K562 (cell line): ENCODE data around the gene RPS19. TPM values are rescaled to one million over a fixed set of nuclear protein-coding genes. Genes with fewer than 3 reads are reported as not detected.

ENCODE experiments used
- ATAC-seq: fragments of 200-7000 bp; cut with Tn5 transposase; 3 replicates; pipeline ENCODE4 v1.9.1; 2020; ENCODE audit warnings: moderate library complexity
- BruUV-seq: library from RNA; stranded (reverse); fragments of 400-500 nt; replicated peaks from 2 replicates; lab custom pipeline; 2021; lab: Mats Ljungman, UMichigan
- CTCF ChIA-PET: fragments of 300-600 bp; formaldehyde crosslinking; extraction: SDS; loops from one replicate; lab custom pipeline; 2021; ENCODE audit warnings: low intra/inter-chr PET ratio; lab: Yijun Ruan, JAX
- POLR2A ChIA-PET: fragments of 300-600, 350-650 bp; sonication (Branson Sonifier 250); formaldehyde crosslinking; extraction: SDS; loops from one replicate; lab custom pipeline; 2021; ENCODE audit warnings: antibody characterized with exemption, inconsistent platforms; lab: Yijun Ruan, JAX
- DNase-seq, 4 experiments: peaks; one replicate each; pipeline versions ENCODE4 v3.0.0 to v3.0.0-alpha.2; 2011 to 2018; ENCODE audit warnings: low spot score in 3 of 4, mixed read lengths in 3 of 4; ENCODE audit errors: extremely low read depth in 1 of 4
- FAIRE-seq: peaks from 2 replicates; lab custom pipeline; 2011; peaks lifted over from hg19 to GRCh38; lab: Jason Lieb, UNC
- H2AFZ ChIP-seq: 2 replicates; pipeline ENCODE4 v1.6.0; 2011; ENCODE audit warnings: low read depth, low read length, control low read depth, inconsistent platforms
- H3K27ac ChIP-seq: fragments of 200-600 bp; 3 replicates; pipeline ENCODE4 v1.8.0; 2011; ENCODE audit warnings: low read depth, mild to moderate bottlenecking, control low read depth, inconsistent platforms, low read length, moderate library complexity, mixed read lengths; ENCODE audit errors: extremely low read depth
- H3K27me3 ChIP-seq, 2 experiments: fragments of 300-600 bp in 1 of 2; 2 replicates in 1 of 2; 3 replicates in 1 of 2; pipeline versions ENCODE4 v1.6.0 to v1.8.0; 2011; ENCODE audit warnings: inconsistent platforms in 2 of 2, low read length in 2 of 2, mild to moderate bottlenecking in 1 of 2, mixed read lengths in 1 of 2, moderate library complexity in 1 of 2; ENCODE audit not compliant: control insufficient read depth in 2 of 2, insufficient read depth in 2 of 2
- H3K36me3 ChIP-seq: fragments of 300-600 bp; 3 replicates; pipeline ENCODE4 v1.8.0; 2011; ENCODE audit warnings: mild to moderate bottlenecking, low read length, inconsistent platforms; ENCODE audit not compliant: control insufficient read depth, insufficient read depth
- H3K4me1 ChIP-seq, 2 experiments: fragments of 200-600 bp in 1 of 2; replicated peaks in 1 of 2; 2 replicates in 1 of 2; 3 replicates in 1 of 2; pipeline versions ENCODE4 v1.5.1 to v1.8.0; 2011; ENCODE audit warnings: inconsistent platforms in 2 of 2, low read length in 2 of 2, mild to moderate bottlenecking in 1 of 2, mixed read lengths in 1 of 2, moderate library complexity in 1 of 2; ENCODE audit not compliant: control insufficient read depth in 2 of 2, insufficient read depth in 2 of 2
- H3K4me2 ChIP-seq: 2 replicates; pipeline ENCODE4 v1.6.1; 2011; ENCODE audit warnings: low read length, control low read depth, inconsistent platforms, mixed read lengths; ENCODE audit not compliant: insufficient read depth
- H3K4me3 ChIP-seq: fragments of 200-600 bp; sonication (generic), shearing (Covaris generic); 2 replicates; pipeline ENCODE4 v1.5.1; 2016; ENCODE audit warnings: control low read depth, inconsistent platforms
- H3K79me2 ChIP-seq: fragments of 200-600 bp; 3 replicates; pipeline ENCODE4 v1.8.0; 2011; ENCODE audit warnings: low read length, inconsistent platforms; ENCODE audit not compliant: control insufficient read depth, insufficient read depth
- H3K9ac ChIP-seq, 2 experiments: 2 replicates each; pipeline versions ENCODE4 v1.6.0 to v1.6.1; 2011; ENCODE audit warnings: low read depth in 2 of 2, low read length in 2 of 2, control low read depth in 1 of 2, inconsistent platforms in 1 of 2, mild to moderate bottlenecking in 1 of 2, mixed read lengths in 1 of 2; ENCODE audit not compliant: insufficient read depth in 1 of 2
- H3K9me1 ChIP-seq: one replicate; pipeline ENCODE4 v1.6.0; 2011; ENCODE audit warnings: inconsistent platforms, mild to moderate bottlenecking, low read length, moderate library complexity; ENCODE audit not compliant: control insufficient read depth, insufficient read depth
- H3K9me3 ChIP-seq: replicated peaks from 2 replicates; pipeline ENCODE4 v1.5.1; 2011; ENCODE audit warnings: low read depth, low read length, inconsistent platforms; ENCODE audit not compliant: control insufficient read depth, insufficient read depth
- H4K20me1 ChIP-seq: replicated peaks from 2 replicates; pipeline ENCODE4 v1.6.1; 2011; ENCODE audit warnings: low read length, inconsistent platforms, mixed read lengths; ENCODE audit not compliant: control insufficient read depth, insufficient read depth
- EGR1 ChIP-seq: fragments of 450-650 bp; conservative IDR thresholded peaks from 2 replicates; pipeline ENCODE4 v1.6.1; 2017; ENCODE audit warnings: mild to moderate bottlenecking
- KDM2B ChIP-seq: fragments of 250-450 bp; sonication (Bioruptor Pico); IDR thresholded peaks from 2 replicates; pipeline ENCODE4 v1.8.0; 2021; ENCODE audit warnings: mild to moderate bottlenecking, moderate library complexity
- POLR2AphosphoS5 ChIP-seq: IDR thresholded peaks from 2 replicates; pipeline ENCODE4 v1.6.1; 2011; ENCODE audit warnings: mild to moderate bottlenecking, low read depth, low read length, moderate library complexity; ENCODE audit not compliant: control insufficient read depth, insufficient read depth
- RBFOX2 ChIP-seq: fragments of 200-400 bp; formaldehyde crosslinking; IDR thresholded peaks from 2 replicates; pipeline ENCODE4 v1.6.1; 2017; ENCODE audit warnings: low read depth, mild to moderate bottlenecking, low read length, moderate library complexity
- SLC30A9 ChIP-seq: fragments of 250-450 bp; sonication (Bioruptor Pico); IDR thresholded peaks from 2 replicates; pipeline ENCODE4 v1.8.0; 2022; ENCODE audit warnings: mild to moderate bottlenecking, moderate library complexity
- SUPT5H ChIP-seq: fragments of 450-650 bp; IDR thresholded peaks from 2 replicates; pipeline ENCODE4 v1.6.1; 2016
- TCF7 ChIP-seq: sonication (generic); IDR thresholded peaks from 2 replicates; pipeline ENCODE4 v1.6.1; 2016; ENCODE audit warnings: antibody characterized with exemption, borderline replicate concordance
- ZNF143 ChIP-seq: sonication (generic); formaldehyde crosslinking; IDR thresholded peaks from 2 replicates; pipeline ENCODE4 v1.9.0; 2022; ENCODE audit warnings: mild to moderate bottlenecking, missing genetic modification reagents
- ZNF75A ChIP-seq: fragments of 450-650 bp; formaldehyde crosslinking; IDR thresholded peaks from 2 replicates; pipeline ENCODE4 v1.4.0; 2020; ENCODE audit warnings: mild to moderate bottlenecking
- ZNF780A ChIP-seq: fragments of 250-450 bp; sonication (Bioruptor Pico); IDR thresholded peaks from 2 replicates; pipeline ENCODE4 v1.5.0; 2021; ENCODE audit warnings: mild to moderate bottlenecking
- WGBS: fragments of 100-300 bp; shearing (Covaris generic); methylation state at CpG from one replicate; pipeline ENCODE4 v1.1.6; 2016; ENCODE audit warnings: low coverage, mixed read lengths; ENCODE audit not compliant: insufficient coverage; ENCODE audit errors: missing lambda C conversion rate; 5-methylcytosine and 5-hydroxymethylcytosine counted together
- in situ Hi-C: fragments of 300-500 bp; cut with MboI; formaldehyde crosslinking; loops from 4 replicates; pipeline ENCODE4 v1.15.0; 2018; ENCODE audit warnings: inconsistent platforms, mixed read lengths
- intact Hi-C: fragments of 100-400 bp; cut with micrococcal nuclease; formaldehyde crosslinking; loops from 2 replicates; pipeline ENCODE4 v1.14.2; 2022
- polyA plus RNA-seq, 8 experiments: library from polyadenylated mRNA; depleted of rRNA in 4 of 8; stranded (reverse) in 5 of 8; unstranded in 3 of 8; fragments of >200 nt; fragmentation: Nextera tagmentation in 2 of 8; fragmentation: Illumina TruSeq in 1 of 8; extraction: Ambion mirVana in 2 of 8; extraction: Trizol in 1 of 8; gene quantifications; 2 replicates each; pipeline versions ENCODE4 v1.2.1 to v1.2.3, GENCODE V29; 2011 to 2014; ENCODE audit warnings: inconsistent platforms in 1 of 8, missing spikeins in 1 of 8
- total RNA-seq, 7 experiments: library from RNA; depleted of rRNA in 6 of 7; stranded (reverse); fragments of >200 nt in 6 of 7; fragmentation: Illumina TruSeq in 2 of 7; extraction: Trizol in 2 of 7; gene quantifications; 2 replicates each; pipeline versions ENCODE4 v1.2.1 to v1.2.3, GENCODE V29; 2011 to 2021; ENCODE audit warnings: low replicate concordance in 1 of 7
- TF ChIP-seq, protein P1 (sequence below), 2 experiments: fragments of 450-650 bp; conservative IDR thresholded peaks; 2 replicates each; pipeline ENCODE4 v1.6.1; 2017; ENCODE audit warnings: mild to moderate bottlenecking in 2 of 2, moderate library complexity in 2 of 2
- TF ChIP-seq, protein P2 (sequence below): fragments of 450-650 bp; formaldehyde crosslinking; IDR thresholded peaks from 2 replicates; pipeline ENCODE4 v1.4.0; 2020; ENCODE audit warnings: mild to moderate bottlenecking, moderate library complexity
- TF ChIP-seq, protein P3 (sequence below): fragments of 450-650 bp; formaldehyde crosslinking; IDR thresholded peaks from 2 replicates; pipeline ENCODE4 v1.4.0; 2020; ENCODE audit warnings: mild to moderate bottlenecking, mixed read lengths
- TF ChIP-seq, protein P4 (sequence below): fragments of 200-400 bp; formaldehyde crosslinking; IDR thresholded peaks from 2 replicates; pipeline ENCODE4 v1.6.1; 2017; ENCODE audit warnings: mild to moderate bottlenecking, low read depth, low read length, moderate library complexity

The RPS19 gene
- total and polyA plus RNA-seq, 9 of the 15 experiments (the other 6 are each of a cell fraction or from before 2014, with no cell fraction given) = 1,964 to 3,408 (median 2,747) TPM

DNA sequence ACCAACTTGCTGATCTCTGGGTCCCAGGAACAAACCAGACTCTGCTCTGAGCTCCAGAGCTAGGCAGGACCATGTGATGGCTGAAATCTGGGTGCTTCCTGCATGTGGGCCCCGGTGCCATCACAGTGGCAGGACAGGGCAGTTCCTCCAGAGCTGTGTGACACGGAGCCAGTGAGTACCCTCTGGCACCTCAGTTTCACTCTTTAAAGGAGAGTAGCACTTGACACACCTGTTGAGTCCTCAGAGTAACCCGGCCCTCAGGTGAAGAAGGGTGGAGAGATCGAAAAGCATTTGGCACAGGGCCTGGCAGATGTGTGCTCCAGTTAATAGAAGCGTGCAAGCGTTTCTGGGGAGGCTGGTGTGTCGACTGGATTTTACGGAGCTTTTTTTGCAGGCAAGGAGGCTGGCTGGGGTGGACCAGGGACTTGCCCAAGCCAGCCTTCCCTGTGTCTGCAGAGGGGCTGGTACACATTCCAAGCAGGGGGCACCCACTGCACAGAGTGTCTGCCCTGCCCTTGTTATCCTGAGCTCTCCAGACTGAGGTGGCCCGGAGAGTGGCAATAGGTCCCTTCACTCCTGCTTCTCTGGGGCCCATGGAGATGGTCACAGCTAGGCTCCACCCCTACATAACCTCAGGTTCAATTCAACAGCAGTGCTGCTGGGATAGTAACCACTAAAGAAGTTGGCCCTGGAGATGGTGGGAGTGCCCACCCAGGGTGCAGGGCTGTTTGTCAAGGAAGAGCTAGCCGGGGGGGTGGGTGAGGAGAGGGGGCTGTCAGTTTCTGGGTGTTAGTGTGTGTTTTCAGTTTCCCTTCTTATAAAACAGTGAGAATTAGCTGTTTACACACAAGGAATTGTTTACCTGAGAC lies 8.3 kb downstream of the RPS19 start:
- H3K4me2 ChIP-seq = no peak overlapping the region
- H4K20me1 ChIP-seq = peaks cover 59% of the 10 kb centered on the region
- H3K27ac ChIP-seq = peak overlapping the region; percentile 34; the same call in 1 of the 3 replicates
- peaks cover 80% of the 10 kb centered on the region for H3K36me3 ChIP-seq
- H3K9me3 ChIP-seq = no peaks in the 10 kb centered on the region
- no peak overlapping the region for H3K4me3 ChIP-seq
- H3K9me1 ChIP-seq = peaks cover 4% of the 10 kb centered on the region
- peak overlapping the region in 1 of 2 experiments; percentile 76; a peak in 2 of 4 replicates for H3K9ac ChIP-seq
- 84% methylated on average over 10 of the region's 10 CpGs for WGBS
- H3K4me1 ChIP-seq = peaks cover 7 to 31% of the 10 kb centered on the region in 2 experiments; a peak in 4 of 5 replicates
- no TSS peak for BruUV-seq
- in situ Hi-C loops (no loop called here), intact Hi-C loops (no loop called here)
- ATAC-seq (no peak), FAIRE-seq (no peak), DNase-seq (no peak)
- ChIA-PET POLR2A (interaction anchor here (0.6 to 6.2 kb wide), 10 partner anchors 8 to 810 kb away, joined by 3 to 54 read pairs (median 3); partner anchors contain the start of gene RPS19), CTCF (no interaction called here)
- H3K79me2 ChIP-seq = peaks cover 48% of the 10 kb centered on the region
- no peaks in the 10 kb centered on the region for H3K27me3 ChIP-seq
- H2AFZ ChIP-seq = no peak overlapping the region
- TF ChIP-seq EGR1 (no peak), ZNF780A (no peak), RBFOX2 (peak; percentile 51; the same call in 1 of the 2 replicates), ZNF75A (CRISPR knock-in tag) (no peak), TCF7 (no peak), SLC30A9 (CRISPR knock-in tag) (no peak), KDM2B (CRISPR knock-in tag) (no peak), ZNF143 (CRISPR knock-in tag) (no peak), POLR2AphosphoS5 (peak; percentile 50; the same call in 1 of the 2 replicates), SUPT5H (0 out of 2 replicates have a peak, but pooled peaks have one; percentile 14)
- TF ChIP-seq, protein P1, sequence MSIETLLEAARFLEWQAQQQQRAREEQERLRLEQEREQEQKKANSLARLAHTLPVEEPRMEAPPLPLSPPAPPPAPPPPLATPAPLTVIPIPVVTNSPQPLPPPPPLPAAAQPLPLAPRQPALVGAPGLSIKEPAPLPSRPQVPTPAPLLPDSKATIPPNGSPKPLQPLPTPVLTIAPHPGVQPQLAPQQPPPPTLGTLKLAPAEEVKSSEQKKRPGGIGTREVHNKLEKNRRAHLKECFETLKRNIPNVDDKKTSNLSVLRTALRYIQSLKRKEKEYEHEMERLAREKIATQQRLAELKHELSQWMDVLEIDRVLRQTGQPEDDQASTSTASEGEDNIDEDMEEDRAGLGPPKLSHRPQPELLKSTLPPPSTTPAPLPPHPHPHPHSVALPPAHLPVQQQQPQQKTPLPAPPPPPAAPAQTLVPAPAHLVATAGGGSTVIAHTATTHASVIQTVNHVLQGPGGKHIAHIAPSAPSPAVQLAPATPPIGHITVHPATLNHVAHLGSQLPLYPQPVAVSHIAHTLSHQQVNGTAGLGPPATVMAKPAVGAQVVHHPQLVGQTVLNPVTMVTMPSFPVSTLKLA (conservative IDR thresholded peaks at IDR 0.05) = no peak
- TF ChIP-seq, protein P2, sequence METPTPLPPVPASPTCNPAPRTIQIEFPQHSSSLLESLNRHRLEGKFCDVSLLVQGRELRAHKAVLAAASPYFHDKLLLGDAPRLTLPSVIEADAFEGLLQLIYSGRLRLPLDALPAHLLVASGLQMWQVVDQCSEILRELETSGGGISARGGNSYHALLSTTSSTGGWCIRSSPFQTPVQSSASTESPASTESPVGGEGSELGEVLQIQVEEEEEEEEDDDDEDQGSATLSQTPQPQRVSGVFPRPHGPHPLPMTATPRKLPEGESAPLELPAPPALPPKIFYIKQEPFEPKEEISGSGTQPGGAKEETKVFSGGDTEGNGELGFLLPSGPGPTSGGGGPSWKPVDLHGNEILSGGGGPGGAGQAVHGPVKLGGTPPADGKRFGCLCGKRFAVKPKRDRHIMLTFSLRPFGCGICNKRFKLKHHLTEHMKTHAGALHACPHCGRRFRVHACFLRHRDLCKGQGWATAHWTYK (CRISPR knock-in tag) = no peak
- TF ChIP-seq, protein P3, sequence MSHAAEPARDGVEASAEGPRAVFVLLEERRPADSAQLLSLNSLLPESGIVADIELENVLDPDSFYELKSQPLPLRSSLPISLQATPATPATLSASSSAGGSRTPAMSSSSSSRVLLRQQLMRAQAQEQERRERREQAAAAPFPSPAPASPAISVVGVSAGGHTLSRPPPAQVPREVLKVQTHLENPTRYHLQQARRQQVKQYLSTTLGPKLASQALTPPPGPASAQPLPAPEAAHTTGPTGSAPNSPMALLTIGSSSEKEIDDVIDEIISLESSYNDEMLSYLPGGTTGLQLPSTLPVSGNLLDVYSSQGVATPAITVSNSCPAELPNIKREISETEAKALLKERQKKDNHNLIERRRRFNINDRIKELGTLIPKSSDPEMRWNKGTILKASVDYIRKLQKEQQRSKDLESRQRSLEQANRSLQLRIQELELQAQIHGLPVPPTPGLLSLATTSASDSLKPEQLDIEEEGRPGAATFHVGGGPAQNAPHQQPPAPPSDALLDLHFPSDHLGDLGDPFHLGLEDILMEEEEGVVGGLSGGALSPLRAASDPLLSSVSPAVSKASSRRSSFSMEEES = no peak
- TF ChIP-seq, protein P4, sequence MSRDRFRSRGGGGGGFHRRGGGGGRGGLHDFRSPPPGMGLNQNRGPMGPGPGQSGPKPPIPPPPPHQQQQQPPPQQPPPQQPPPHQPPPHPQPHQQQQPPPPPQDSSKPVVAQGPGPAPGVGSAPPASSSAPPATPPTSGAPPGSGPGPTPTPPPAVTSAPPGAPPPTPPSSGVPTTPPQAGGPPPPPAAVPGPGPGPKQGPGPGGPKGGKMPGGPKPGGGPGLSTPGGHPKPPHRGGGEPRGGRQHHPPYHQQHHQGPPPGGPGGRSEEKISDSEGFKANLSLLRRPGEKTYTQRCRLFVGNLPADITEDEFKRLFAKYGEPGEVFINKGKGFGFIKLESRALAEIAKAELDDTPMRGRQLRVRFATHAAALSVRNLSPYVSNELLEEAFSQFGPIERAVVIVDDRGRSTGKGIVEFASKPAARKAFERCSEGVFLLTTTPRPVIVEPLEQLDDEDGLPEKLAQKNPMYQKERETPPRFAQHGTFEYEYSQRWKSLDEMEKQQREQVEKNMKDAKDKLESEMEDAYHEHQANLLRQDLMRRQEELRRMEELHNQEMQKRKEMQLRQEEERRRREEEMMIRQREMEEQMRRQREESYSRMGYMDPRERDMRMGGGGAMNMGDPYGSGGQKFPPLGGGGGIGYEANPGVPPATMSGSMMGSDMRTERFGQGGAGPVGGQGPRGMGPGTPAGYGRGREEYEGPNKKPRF = no peak
